SK-N-MC (cell line): Measurements from ENCODE around the gene FUS.

Experiments
- EZH2 ChIP-seq: fragments of 200-600 bp; sonication (generic); IDR thresholded peaks from one replicate; pipeline ENCODE4 v1.6.1; 2017; ENCODE audit warnings: antibody characterized with exemption
- FOXP2 ChIP-seq: optimal IDR thresholded peaks from 2 replicates; pipeline ENCODE3; 2011; ENCODE audit warnings: mild to moderate bottlenecking, moderate library complexity; ENCODE audit not compliant: insufficient read depth; ENCODE audit errors: extremely low read length, control extremely low read depth

DNA sequence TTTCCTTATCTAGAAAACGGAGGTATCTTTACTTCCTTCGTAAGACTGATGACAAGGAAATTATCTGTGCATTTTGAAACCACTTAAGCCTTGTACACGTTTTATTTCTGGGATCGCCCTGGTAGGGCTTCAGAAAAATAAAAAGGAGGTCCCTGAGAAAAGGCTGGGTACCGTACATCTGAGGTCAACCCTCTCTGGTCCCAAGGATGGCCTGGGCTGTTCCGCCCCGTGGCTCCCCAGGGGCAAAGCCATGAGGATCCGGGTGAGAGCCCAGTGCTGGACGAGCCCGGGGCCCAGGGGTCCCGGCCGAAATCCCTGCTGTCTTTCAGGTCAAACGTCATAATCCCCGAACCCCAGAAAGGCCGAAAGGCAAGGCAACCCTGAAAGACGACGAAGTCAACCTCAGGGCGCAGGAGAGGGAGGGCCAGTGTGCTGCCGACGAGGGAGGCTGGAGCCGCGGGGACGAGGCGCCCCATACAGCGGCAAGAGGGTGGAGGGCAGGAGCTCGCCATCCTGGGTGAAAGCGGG, 656 bp upstream of the FUS start:
- TF ChIP-seq EZH2 = no peak
- no peak for TF ChIP-seq FOXP2
